Measurements from ENCODE around the gene HDHD5.

The HDHD5 gene

GRCh38 chr22:17105143-17106129 is 53.6 kb downstream of the HDHD5 start:
- DNase-seq (ENCODE audit: low read depth), result no peak

DNA sequence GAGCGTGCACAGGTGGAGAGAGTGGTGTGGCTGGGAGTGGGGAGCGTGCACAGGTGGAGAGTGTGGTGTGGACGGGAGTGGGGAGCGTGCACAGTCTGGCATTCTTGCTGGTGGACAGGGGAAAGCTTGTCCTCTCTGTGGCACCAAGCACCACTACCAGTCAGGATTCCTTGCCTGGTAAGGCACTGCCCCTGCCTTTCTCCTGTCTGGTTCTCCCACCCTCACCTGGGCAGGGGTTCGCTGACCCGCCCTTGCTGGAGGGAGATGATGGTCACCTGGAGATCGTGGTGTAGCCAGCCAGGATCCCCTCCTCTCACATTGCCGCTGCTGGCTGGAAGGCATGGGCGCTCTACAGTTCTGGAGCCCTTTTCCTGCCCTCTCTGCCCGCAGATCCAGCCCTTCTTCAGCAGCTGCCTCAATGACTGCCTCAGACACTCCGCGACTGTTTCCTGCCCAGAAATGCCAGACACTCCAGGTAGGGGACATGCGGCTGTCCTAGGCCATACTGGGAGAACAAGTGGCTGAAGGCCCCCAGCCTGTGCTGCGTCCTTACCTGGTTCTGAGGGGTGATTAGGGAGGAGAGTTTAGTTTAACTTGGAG is 54.6 kb downstream of the HDHD5 start:
- DNase-seq (ENCODE audit: low read depth), result no peak

DNA sequence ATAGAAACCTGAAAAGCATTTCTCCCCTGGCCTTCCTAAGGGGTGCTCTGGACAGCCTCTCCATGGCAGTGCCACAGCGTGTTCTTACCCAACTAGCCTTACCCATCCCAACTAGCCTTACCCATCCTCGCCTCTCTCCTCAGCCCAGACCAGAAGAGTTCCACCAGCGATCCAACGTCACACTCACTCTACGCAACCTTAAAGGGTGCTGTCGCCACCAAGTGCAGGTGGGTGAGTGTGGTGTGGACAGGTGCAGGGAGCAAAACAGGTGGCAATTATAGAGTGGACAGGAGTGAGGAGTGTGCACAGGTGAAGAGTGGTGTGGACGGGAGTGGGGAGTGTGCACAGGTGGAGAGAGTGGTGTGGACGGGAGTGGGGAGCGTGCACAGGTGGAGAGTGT is 55.7 kb downstream of the HDHD5 start:
- DNase-seq (ENCODE audit: low read depth), result no peak

- no peak for DNase-seq (ENCODE audit: low read depth)
Measured at GRCh38 chr22:17102297-17102667, 56.8 kb downstream of the HDHD5 start.

DNA sequence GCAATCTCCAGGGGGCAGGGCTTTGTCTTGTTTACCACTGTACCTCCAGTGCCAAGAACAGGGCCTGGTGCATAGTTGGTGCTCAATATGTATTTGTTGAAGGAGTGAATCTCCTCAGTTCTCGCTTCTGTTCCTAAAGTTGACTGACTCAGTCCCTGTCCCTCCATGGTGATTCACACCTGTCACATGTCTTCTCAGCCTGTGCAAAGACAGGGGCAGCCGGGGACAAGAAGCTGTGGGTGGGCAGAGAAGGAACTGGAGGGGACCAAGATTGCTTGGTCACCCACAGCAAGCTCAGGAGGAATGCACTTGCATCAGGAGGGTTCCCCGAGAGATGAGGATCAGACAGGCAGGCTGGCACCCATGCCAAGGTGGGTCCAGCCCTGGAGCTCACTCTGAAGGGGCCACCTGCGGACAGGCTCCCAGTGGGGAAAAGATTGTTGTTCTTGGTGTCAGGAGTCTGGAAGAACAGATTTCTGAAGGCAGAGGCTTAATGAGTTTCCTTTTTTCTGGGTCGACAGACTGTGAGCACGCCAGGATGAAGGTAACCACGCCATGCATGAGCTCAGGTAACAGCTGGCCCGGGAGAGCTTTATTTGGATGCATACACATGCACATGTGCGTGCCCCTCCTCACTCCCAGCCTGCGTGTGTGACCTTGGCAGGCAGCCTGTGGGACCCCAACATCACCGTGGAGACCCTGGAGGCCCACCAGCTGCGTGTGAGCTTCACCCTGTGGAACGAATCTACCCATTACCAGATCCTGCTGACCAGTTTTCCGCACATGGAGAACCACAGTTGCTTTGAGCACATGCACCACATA is 57.4 kb downstream of the HDHD5 start:
- DNase-seq (ENCODE audit: low read depth), result no peak

- DNase-seq (ENCODE audit: low read depth), result no peak
Measured at GRCh38 chr22:17100621-17101020, 58.5 kb downstream of the HDHD5 start.

DNA sequence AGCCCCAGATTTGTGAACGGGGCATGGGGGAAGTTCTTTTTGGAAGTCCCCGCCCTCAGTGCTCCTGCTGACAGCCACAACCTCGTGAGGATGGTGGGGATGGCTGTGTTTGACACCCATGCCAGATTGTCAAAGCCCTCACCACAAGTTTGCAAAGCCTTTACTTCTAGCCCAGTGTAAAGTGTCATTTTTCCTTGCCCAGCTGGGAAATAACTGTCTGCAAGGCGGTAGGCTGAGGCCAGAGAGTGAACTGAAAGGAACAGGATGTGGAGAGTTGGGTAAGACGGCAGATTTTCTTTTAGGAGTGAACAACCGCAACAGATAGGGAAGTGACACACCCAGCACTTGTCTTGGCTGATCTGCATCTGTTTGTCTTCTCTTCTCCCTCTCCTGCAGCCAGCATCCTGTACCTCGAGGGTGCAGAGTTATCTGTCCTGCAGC is 60.7 kb downstream of the HDHD5 start:
- no peak for DNase-seq (ENCODE audit: low read depth)

DNA sequence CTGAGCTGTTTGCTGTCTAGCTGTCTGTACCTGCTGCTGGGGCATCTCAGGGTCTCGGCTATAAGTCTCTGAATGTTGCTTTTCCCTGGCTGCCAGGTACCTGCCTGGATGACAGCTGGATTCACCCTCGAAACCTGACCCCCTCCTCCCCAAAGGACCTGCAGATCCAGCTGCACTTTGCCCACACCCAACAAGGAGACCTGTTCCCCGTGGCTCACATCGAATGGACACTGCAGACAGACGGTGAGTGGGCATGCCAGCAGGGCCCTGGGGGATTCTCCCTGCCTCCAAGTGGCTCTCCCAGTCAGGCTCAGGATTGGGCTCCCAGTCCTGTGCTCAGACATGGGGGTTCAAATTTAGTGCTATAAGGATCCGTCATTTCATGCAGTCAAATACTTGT is 61.4 kb downstream of the HDHD5 start:
- no peak for DNase-seq (ENCODE audit: low read depth)

- no peak for DNase-seq (ENCODE audit: low read depth)
Measured at GRCh38 chr22:17097062-17097461, 62.0 kb downstream of the HDHD5 start.

- DNase-seq (ENCODE audit: low read depth), result no peak
Measured at GRCh38 chr22:17096071-17096470, 63.0 kb downstream of the HDHD5 start.

- DNase-seq (ENCODE audit: low read depth), result no peak
Measured at GRCh38 chr22:17095538-17095937, 63.5 kb downstream of the HDHD5 start.

- DNase-seq (ENCODE audit: low read depth), result no peak
Measured at GRCh38 chr22:17093081-17093480, 66.0 kb downstream of the HDHD5 start.

- DNase-seq (ENCODE audit: low read depth), result no peak
Measured at GRCh38 chr22:17091851-17092250, 67.2 kb downstream of the HDHD5 start.

GRCh38 chr22:17090550-17090949 is 68.5 kb downstream of the HDHD5 start:
- no peak for DNase-seq (ENCODE audit: low read depth)
